Endothelial cell of umbilical vein (primary cell): Measurements from ENCODE around the gene CDH20.

Experiments used
- FOS ChIP-seq: IDR thresholded peaks from 2 replicates; pipeline ENCODE4 v1.6.1; 2011; ENCODE audit warnings: mild to moderate bottlenecking, low read length, moderate library complexity, borderline replicate concordance; ENCODE audit not compliant: insufficient read depth
- POLR2A ChIP-seq: IDR thresholded peaks from 2 replicates; pipeline ENCODE4 v1.6.1; 2012; ENCODE audit warnings: low read depth, mild to moderate bottlenecking, control low read depth, low read length
- TF ChIP-seq, protein P1 (sequence below), 2 donors: IDR thresholded peaks; 1 replicate in 1 of 2; 2 replicates in 1 of 2; pipeline ENCODE4 v1.5.1; 2011; ENCODE audit warnings: low read length in 2 of 2, mild to moderate bottlenecking in 2 of 2, moderate library complexity in 2 of 2, control low read depth in 1 of 2, inconsistent platforms in 1 of 2, low read depth in 1 of 2; ENCODE audit not compliant: insufficient read depth in 1 of 2; ENCODE audit errors: extremely low read depth in 1 of 2
- TF ChIP-seq, protein P2 (sequence below): IDR thresholded peaks from 2 replicates; pipeline ENCODE4 v1.6.1; 2011; ENCODE audit not compliant: insufficient read depth, insufficient read length

- TF ChIP-seq, protein P1, sequence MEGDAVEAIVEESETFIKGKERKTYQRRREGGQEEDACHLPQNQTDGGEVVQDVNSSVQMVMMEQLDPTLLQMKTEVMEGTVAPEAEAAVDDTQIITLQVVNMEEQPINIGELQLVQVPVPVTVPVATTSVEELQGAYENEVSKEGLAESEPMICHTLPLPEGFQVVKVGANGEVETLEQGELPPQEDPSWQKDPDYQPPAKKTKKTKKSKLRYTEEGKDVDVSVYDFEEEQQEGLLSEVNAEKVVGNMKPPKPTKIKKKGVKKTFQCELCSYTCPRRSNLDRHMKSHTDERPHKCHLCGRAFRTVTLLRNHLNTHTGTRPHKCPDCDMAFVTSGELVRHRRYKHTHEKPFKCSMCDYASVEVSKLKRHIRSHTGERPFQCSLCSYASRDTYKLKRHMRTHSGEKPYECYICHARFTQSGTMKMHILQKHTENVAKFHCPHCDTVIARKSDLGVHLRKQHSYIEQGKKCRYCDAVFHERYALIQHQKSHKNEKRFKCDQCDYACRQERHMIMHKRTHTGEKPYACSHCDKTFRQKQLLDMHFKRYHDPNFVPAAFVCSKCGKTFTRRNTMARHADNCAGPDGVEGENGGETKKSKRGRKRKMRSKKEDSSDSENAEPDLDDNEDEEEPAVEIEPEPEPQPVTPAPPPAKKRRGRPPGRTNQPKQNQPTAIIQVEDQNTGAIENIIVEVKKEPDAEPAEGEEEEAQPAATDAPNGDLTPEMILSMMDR (IDR thresholded peaks at IDR 0.05; ENCODE audit: extremely low read depth in 1 of 2, insufficient read depth in 1 of 2, low read depth in 1 of 2, low read length in 2 of 2) = no peak
- TF ChIP-seq POLR2A = no peak
- no peak for TF ChIP-seq FOS
- TF ChIP-seq, protein P2, sequence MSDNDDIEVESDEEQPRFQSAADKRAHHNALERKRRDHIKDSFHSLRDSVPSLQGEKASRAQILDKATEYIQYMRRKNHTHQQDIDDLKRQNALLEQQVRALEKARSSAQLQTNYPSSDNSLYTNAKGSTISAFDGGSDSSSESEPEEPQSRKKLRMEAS = no peak
Measured at GRCh38 chr18:61448316-61448715, 115.1 kb downstream of the CDH20 start.
